Measurements from ENCODE around the gene HCRT.
"Not testable (repeated sequence)": the region's sequence is repeated elsewhere in the genome, so short reads cannot be mapped to it uniquely, and the experiment has no call there.

Gene HCRT, protein sequence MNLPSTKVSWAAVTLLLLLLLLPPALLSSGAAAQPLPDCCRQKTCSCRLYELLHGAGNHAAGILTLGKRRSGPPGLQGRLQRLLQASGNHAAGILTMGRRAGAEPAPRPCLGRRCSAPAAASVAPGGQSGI

GRCh38 chr17:42184713-42185620 lies at the start of gene HCRT:
HCRT (minus strand) TSS chr17:42185452; CDS start chr17:42185365, 87 bp downstream.
- DNase-seq, result no peak

DNA sequence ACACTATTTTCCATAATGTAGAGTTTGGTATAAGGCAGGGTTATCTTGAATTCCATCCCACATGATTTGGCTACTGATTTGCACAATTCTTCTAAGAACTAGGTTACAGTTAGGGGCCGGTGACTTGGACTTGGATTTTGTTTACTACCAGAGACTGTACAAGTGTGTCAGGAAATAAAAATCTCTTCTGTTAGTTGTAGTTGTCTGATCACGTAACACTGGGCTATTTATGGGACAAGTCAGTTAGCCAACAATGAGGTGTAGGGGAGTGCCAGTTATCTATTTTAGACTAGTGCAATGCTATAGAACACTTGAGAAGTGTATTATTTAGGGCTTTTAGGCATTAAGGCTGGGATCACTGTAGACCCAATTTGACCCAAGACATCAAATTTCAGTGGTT lies 48.7 kb upstream of the HCRT start:
- no peak for DNase-seq

GRCh38 chr17:42233156-42233555 lies 47.9 kb upstream of the HCRT start:
- no peak for DNase-seq

DNA sequence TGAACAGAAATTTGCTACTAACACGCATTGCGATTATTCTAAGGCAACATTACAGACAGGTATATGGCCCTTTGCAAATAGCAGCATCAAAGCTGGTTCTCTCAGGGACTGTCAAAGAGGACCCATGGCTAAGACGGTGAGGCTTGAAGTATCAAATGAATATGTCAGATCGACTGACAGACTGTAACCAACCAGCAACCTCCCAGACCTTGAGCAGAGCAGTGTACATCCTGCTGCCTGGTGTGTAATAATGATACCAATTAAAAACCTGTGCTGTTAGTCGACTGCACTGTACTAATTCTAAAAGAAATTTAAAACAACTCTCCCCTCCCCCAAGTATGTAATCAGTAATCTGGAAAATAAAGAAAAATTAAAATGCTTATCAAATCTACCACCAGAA lies 45.0 kb upstream of the HCRT start:
- DNase-seq, result no peak

GRCh38 chr17:42227849-42228700 lies 42.8 kb upstream of the HCRT start:
- no peak for DNase-seq

- DNase-seq, result no peak
Observed at GRCh38 chr17:42225646-42226045, 40.4 kb upstream of the HCRT start.

- peak; percentile 53 for DNase-seq
Observed at GRCh38 chr17:42224651-42225050, 39.4 kb upstream of the HCRT start.

DNA sequence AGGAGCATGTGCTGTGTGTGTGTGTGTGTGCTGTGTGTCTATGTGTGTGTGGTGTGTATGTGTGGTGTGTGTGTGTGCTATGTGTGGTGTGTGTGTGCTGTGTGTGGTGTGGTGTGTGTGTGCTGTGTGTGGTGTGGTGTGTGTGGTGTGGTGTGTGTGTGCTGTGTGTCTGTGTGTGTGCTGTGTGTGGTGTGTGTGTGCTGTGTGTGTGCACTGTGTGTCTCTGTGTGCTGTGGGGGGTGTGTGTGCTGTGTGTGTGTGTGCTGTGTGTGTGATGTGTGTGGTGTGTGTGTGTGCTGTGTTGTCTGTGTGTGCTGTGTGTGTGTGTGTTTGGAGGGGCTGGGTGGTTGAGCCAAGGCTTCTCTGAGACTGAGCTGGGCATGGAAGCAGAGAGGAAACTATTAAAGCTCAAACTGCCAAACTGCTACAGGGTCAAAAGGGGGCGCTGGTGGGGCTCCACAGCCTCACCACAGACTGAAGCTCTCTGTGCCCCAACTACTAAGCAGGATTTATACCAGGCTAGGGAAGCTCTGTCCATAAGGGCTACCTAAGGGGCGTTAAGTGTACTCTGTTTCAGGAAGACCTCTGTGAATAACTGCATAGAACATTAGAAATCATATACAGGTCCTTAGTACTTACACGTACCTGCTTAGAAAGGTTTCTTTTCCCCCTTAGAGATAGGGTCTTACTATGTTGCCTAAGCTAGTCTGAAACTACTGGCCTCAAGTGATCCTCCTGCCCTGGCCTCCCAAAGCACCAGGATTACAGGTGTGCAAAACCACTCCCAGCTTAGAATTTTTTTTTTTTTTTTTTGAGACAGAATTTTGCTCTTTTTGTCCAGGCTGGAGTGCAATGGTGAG lies 36.9 kb upstream of the HCRT start:
- DNase-seq, result peak; percentile 81

- not testable (repeated sequence) for DNase-seq
Observed at GRCh38 chr17:42219280-42219679, 34.0 kb upstream of the HCRT start.

DNA sequence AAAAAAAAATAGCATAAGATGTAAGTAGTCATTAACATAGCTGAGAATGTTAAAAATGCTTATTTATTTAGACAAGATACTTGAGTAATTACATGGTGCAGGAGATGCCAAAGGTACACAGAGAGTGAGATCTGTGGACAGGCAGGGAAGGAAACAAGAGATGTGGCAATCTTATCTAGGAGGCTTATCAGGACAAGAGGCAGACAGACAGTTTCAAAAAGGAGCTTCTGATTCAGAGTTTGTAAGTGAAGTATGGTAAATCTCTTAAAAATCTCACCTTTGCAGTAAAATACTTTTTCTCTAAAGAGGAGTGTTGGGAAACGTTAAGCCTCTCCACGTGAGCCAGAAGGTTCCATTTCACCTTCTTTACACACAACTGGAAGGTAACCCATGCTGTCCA lies 28.9 kb upstream of the HCRT start:
- no peak for DNase-seq

DNA sequence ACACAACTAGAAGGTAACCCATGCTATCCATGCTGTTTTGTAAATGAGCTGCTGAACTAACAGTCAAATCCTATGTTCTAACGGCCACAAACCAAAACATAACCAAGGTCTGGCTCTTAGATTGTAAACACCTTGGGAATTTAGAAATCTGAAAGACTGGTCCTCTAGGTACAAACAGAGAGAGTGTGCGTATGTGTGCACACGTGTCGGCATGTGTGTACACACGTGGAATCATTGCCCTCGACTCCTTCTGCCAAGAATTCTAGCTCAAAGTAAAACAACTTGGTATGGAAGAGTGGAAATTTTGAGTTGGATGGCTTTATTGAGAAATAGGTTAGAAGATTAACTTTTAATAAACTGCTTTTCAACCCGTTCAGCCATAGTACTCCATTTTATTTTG lies 27.1 kb upstream of the HCRT start:
- DNase-seq, result no peak

- DNase-seq, result not testable (repeated sequence)
Observed at GRCh38 chr17:42211921-42212341, 26.7 kb upstream of the HCRT start.

DNA sequence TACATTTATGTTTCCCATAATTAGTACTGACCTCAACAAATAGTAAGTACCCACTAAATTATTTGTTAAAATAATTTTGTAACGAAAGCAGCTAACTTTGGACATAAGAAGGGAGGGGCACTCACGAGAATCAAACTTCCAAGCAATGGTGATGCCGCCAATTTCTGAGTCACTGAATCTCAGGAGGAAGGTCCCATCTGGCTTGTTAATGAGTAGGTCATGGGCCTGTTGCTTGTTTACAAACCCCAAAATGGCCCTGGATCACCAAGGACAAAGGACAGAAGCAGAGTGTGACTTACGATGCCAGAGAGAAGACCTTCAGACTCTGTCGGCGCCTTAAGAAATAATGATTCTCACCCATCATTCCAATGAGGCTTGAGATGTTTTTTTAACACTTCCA lies 24.8 kb upstream of the HCRT start:
- DNase-seq, result no peak

DNA sequence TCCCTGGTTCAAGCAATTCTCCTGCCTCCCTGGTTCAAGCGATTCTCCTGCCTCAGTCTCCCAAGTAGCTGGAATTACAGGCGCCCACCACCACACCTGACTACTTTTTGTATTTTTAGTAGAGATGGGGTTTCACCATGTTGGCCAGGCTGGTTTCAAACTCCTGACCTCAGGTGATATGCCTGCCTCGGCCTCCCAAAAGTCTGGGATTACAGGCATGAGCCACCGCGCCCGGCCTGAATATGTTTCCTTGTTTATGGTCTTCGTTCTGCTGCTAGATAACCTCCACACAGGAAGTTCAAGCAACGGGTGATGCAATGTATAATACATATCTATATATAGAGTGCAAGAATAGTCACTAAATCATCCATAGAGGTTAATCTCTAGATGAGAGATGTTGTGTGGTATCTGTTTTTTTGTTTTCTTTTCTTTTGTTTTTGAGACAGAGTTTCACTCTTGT lies 20.9 kb upstream of the HCRT start:
- DNase-seq, result not testable (repeated sequence)

DNA sequence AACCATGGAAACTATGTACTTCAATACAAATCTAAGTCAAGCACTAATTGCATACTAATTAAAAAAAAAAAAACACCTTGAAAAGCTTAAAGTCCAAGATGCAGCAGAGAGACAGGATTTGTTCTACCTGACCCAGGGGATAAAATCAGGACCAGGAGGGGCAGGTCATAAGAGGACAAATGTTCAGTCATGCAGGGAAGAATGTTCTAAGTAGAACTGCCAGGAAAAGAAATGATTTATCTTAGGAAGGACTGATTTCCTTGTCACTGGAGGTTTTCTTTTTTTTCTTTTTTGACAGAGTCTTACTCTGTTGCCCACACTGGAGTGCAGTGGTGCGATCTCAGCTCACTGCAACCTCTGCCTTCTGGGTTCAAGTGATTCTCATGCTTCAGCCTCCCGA lies 18.1 kb upstream of the HCRT start:
- no peak for DNase-seq

DNA sequence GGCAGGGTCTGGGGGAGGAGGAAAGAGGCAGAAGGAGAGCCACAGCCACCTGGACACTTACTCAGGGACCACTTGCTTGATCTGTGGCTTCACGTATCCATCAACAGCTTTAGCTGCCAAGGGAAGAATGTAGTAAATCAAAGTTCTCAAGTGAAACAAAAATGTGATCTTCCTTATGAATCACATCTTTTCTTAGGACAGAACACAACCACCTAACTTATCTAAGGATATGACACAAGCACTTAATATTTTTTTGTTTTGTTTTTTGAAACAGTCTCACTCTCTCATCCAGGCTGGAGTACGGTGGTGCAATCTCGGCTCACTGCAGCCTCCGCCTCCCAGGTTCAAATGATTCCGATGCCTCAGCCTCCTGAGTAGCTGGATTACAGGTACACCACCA lies 17.4 kb upstream of the HCRT start:
- DNase-seq, result no peak

GRCh38 chr17:42202159-42202558 lies 16.9 kb upstream of the HCRT start:
- no peak for DNase-seq

DNA sequence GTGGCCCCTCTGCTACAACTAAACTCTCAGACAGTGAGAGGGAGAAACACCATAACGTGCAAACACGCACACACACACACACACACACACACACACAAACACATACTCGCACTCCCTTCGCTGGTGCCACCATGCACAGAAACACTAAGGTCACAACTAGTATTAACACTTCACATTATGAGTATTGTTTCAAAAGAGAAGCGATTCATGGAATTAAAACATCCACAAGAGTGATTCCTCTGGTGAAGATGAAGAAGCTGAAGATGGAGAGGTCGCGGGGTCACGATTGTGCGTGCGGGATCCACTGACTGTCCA lies 16.2 kb upstream of the HCRT start:
- no peak for DNase-seq

DNA sequence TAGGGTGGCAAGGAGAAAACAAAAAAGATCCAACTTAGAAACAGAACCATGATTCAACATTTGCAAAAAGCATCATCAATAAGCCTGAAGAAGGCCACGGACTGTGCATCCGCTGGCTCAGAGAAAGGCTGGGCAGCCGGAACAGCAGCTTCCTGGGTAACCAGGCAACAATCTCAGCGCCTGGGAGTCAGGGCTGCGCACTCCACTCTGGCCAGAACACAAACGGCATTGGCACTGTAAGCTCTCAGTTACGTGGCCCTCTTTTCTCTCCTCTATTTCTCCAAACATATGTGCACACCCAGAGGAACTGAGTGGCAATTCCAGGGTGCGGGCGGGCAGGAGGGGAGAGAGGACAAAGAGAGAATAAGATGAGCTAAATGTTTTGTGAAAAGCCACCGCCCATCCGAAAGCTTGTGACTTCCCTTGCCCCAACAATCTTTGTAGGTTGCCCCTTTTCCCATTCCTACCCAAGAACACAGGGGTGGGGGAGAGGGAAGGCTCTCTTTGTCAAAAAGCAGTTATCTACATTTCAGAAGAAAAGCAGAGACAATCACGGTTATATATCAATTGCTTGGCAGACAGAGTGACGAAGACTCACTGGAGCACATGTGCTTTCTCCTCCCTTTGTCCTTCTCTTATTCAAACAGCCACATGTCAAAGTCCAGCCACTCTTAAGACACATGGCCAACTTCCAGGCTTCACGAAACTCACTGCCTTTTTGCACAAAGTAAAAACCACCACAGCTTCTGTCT lies 15.6 kb upstream of the HCRT start:
- no peak for DNase-seq

GRCh38 chr17:42199416-42200011 lies 14.3 kb upstream of the HCRT start:
- DNase-seq, result no peak

DNA sequence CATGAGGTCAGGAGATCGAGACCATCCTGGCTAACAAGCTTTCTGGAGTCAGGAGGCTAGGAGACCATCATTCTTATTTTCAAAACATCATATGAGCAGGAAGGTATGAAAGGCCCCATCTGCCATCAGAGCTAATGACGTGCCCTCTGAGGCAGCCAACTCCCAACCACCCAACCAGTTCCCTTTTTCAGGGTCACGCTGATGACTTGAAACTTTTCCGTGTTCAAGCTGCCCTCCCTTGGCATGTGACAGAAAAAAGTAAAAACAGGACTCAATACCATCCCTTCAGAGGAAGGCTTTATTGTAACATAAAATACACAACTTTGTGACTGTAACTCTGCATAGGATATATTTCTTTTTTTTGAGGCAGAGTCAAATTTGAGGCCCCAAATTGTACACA lies 13.6 kb upstream of the HCRT start:
- DNase-seq, result no peak
